Small intestine (tissue), 7 donors: Measurements from ENCODE around the gene SETBP1. TPM values are rescaled to one million over a fixed set of nuclear protein-coding genes. Genes with fewer than 3 reads are reported as not detected.

Experiments used
- DNase-seq, 2 donors: peaks; one replicate each; pipeline versions ENCODE4 v3.0.0 to v3.0.0-alpha.2; 2013
- FAIRE-seq: peaks from 2 replicates; lab custom pipeline; 2012; peaks lifted over from hg19 to GRCh38; lab: Jason Lieb, UNC
- H3K27ac ChIP-seq, 3 donors: one replicate each; pipeline ENCODE4 v1.5.1; 2013; ENCODE audit warnings: low read length in 2 of 3, mild to moderate bottlenecking in 2 of 3, control low read depth in 1 of 3, inconsistent platforms in 1 of 3, low read depth in 1 of 3, moderate library complexity in 1 of 3
- H3K27me3 ChIP-seq, 3 donors: one replicate each; pipeline ENCODE4 v1.6.1; 2013; ENCODE audit warnings: low read length in 3 of 3, inconsistent platforms in 1 of 3; ENCODE audit not compliant: control insufficient read depth in 3 of 3, insufficient read depth in 3 of 3
- H3K36me3 ChIP-seq, 3 donors: one replicate each; pipeline ENCODE4 v1.6.1; 2013; ENCODE audit warnings: low read length in 3 of 3, inconsistent platforms in 1 of 3, low read depth in 1 of 3, mild to moderate bottlenecking in 1 of 3, moderate library complexity in 1 of 3; ENCODE audit not compliant: control insufficient read depth in 3 of 3, insufficient read depth in 2 of 3
- H3K4me1 ChIP-seq, 3 donors: one replicate each; pipeline ENCODE4 v1.6.1; 2013; ENCODE audit warnings: low read length in 2 of 3, inconsistent platforms in 1 of 3, low read depth in 1 of 3, mild to moderate bottlenecking in 1 of 3, moderate library complexity in 1 of 3; ENCODE audit not compliant: control insufficient read depth in 3 of 3, insufficient read depth in 2 of 3
- H3K4me3 ChIP-seq, 3 donors: one replicate each; pipeline ENCODE4 v1.5.1; 2013; ENCODE audit warnings: low read length in 3 of 3, control low read depth in 1 of 3, inconsistent platforms in 1 of 3, low read depth in 1 of 3, mild to moderate bottlenecking in 1 of 3, moderate library complexity in 1 of 3
- H3K9me3 ChIP-seq, 2 donors: one replicate each; pipeline ENCODE4 v1.6.1; 2013; ENCODE audit warnings: low read depth in 1 of 2, low read length in 1 of 2; ENCODE audit not compliant: control insufficient read depth in 2 of 2, insufficient read depth in 1 of 2
- WGBS, 3 donors: extraction: QIAGEN DNeasy Blood & Tissue Kit; methylation state at CpG; one replicate each; pipeline ENCODE4 v1.1.7; 2013; 5-methylcytosine and 5-hydroxymethylcytosine counted together
- polyA plus RNA-seq, 4 donors: library from polyadenylated mRNA; stranded (reverse) in 3 of 4; unstranded in 1 of 4; fragments of 200-250 nt in 3 of 4; fragments of 120-200 nt in 1 of 4; gene quantifications; one replicate each; pipeline versions ENCODE4 v1.2.1 to v1.2.3, GENCODE V29; 2013
- donor health status: healthy with polysubstance abuse.
- donor health status: control.
- donor health status: control.
- donor health status: Bipolar disorder and iron deficiency.
- donor health status: healthy.

SETBP1 gene
- polyA plus RNA-seq, 4 donors: 0.54 to 5.8 (median 1.8) TPM; not detected in 1

DNA sequence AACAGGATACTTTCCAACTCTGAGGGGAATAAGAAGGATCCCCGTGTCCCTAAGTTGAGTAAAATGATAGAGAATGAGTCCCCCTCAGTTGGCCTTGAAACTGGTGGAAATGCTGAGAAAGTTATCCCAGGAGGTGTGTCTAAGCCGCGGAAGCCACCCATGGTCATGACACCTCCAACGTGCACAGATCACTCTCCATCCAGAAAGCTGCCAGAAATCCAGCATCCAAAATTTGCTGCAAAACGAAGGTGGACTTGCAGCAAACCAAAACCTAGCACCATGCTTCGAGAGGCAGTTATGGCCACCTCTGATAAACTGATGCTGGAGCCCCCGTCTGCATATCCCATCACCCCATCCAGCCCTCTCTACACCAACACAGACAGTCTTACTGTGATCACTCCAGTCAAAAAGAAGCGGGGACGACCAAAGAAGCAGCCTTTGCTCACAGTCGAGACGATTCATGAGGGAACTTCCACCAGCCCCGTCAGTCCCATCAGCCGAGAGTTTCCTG lies 270.1 kb downstream of the SETBP1 start:
- FAIRE-seq (no peak), DNase-seq (no peak)
- Histone ChIP-seq H3K27me3 (no peaks in the 10 kb centered on the region), H3K4me3 (no peak overlapping the region), H3K4me1 (no peaks in the 10 kb centered on the region), H3K36me3 (peaks cover 0 to 28% (median 0%) of the 10 kb centered on the region in 3 donors), H3K9me3 (no peaks in the 10 kb centered on the region), H3K27ac (no peak overlapping the region)
- 93 to 96% (median 95%) methylated on average over 13 of the region's 13 CpGs for WGBS, 3 donors

DNA sequence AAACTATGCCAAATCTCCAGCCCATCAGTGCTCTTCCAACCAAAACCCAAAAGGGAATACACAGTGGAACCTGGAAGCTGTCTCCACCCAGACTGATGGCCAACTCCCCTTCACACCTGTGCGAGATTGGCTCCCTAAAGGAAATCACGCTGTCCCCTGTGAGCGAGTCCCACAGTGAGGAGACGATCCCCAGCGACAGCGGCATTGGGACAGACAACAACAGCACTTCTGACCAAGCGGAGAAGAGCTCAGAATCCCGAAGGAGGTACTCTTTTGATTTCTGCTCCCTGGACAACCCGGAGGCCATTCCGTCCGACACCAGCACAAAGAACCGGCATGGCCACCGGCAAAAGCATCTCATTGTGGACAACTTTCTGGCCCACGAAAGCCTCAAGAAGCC lies 271.1 kb downstream of the SETBP1 start:
- no peak for DNase-seq
- no peaks in the 10 kb centered on the region for H3K27me3 ChIP-seq
- H3K4me3 ChIP-seq: no peak overlapping the region
- H3K36me3 ChIP-seq: peaks cover 0 to 28% (median 0%) of the 10 kb centered on the region in 3 donors
- H3K27ac ChIP-seq: no peak overlapping the region
- no peak for FAIRE-seq
- no peaks in the 10 kb centered on the region for H3K4me1 ChIP-seq
- 96 to 98% (median 97%) methylated on average over 14 of the region's 14 CpGs for WGBS, 3 donors
- H3K9me3 ChIP-seq: no peaks in the 10 kb centered on the region

DNA sequence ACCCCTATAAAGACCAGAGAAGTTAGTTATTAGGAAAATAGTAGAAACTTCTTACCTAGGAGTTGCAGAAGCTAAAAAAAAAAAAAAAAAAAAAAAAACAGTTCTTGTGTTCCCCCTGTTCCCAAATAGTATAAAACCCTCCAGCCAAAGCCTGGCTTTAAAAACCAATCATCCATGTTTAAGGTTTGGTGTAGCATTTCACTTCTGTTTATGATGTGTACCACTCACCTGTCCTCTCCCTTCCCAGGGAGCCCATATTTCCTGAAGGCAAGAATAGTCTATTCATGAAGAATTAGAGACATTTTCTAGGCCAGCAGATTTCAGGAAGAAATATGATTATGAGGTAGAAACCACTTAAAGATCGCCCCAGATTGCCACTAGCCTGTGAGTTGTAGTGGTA lies 273.6 kb downstream of the SETBP1 start:
- H3K36me3 ChIP-seq: peaks cover 0 to 28% (median 0%) of the 10 kb centered on the region in 3 donors
- FAIRE-seq: no peak

DNA sequence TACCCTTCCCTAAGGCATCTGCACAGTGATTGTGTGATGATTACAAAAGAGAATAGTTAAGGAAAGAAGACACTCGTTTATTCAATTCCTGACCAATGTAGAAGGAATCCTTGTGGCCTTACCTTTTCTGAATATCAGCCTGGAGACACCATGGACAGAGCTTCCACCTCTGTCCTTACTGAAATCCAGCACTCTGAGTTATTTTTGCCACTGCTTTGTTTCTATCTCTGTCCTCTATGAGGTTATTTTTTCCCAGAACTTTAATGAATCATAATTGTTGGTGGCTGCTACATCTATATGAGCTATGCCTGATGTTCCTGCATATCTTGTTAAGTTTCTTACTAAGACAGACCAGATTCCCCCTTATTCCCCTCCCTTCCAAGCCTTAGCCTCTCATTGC lies 275.1 kb downstream of the SETBP1 start:
- 71 to 81% (median 80%) methylated on average over 1 of the region's 1 CpG for WGBS, 3 donors

More for the DNA sequence above, 273.6 kb downstream of the SETBP1 start:
- Histone ChIP-seq H3K4me3 (no peak overlapping the region), H3K27me3 (no peaks in the 10 kb centered on the region), H3K4me1 (no peaks in the 10 kb centered on the region), H3K27ac (no peak overlapping the region), H3K9me3 (no peaks in the 10 kb centered on the region)
- whole genome bisulfite sequencing, 3 donors: 6 to 95% (median 7%) methylated on average over 1 of the region's 1 CpG
- DNase-seq: no peak

DNA sequence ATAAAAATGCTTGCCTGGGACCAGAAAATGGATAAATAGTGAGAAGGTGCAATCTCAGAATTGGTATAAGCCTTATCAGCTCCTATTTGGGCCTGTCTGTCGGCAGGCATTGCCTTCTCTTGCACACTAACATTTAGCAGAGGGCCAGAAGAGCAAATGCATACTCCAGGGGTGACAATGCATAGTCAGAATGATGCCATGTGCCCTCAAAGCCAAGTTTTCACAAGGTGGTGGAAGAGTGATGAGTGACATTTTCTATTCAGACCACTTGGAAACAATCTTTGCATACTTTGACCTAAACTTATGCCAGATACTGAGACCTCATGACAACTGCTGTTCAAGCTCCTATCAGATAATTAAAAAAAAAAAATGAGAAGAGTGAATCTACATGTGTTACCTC lies 276.3 kb downstream of the SETBP1 start:
- Histone ChIP-seq H3K4me1 (no peaks in the 10 kb centered on the region), H3K27me3 (no peaks in the 10 kb centered on the region), H3K27ac (no peak overlapping the region), H3K36me3 (peaks cover 0 to 8% (median 0%) of the 10 kb centered on the region in 3 donors), H3K9me3 (no peaks in the 10 kb centered on the region), H3K4me3 (no peak overlapping the region)
- WGBS, 3 donors: 87 to 97% (median 89%) methylated on average over 1 of the region's 1 CpG
- no peak for DNase-seq
- no peak for FAIRE-seq

More for the DNA sequence above, 275.1 kb downstream of the SETBP1 start:
- Histone ChIP-seq H3K4me1 (no peaks in the 10 kb centered on the region), H3K9me3 (no peaks in the 10 kb centered on the region), H3K27ac (no peak overlapping the region), H3K27me3 (no peaks in the 10 kb centered on the region), H3K36me3 (peaks cover 0 to 20% (median 0%) of the 10 kb centered on the region in 3 donors), H3K4me3 (no peak overlapping the region)
- DNase-seq (no peak), FAIRE-seq (no peak)

DNA sequence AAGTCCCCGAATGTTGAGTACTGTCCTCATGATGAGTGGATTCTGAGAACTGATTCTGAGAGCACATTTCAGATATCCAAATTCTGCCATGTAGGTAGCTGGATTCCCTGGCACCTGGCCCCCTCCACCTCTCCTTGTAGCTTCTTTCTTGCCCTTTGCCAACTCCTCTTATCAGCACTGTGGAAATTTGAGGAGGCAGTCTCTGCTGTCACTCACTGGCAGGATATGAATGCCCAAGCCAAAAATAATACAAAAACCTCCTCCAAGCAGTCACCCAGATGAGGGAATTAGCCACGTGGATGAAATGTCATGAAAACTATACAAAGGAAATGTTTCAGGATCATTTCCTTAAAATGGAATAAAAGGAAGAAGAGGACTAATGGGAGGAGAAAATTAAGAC lies 276.8 kb downstream of the SETBP1 start:
- Histone ChIP-seq H3K36me3 (peaks cover 0 to 6% (median 0%) of the 10 kb centered on the region in 3 donors), H3K4me3 (no peak overlapping the region), H3K27ac (no peak overlapping the region), H3K27me3 (no peaks in the 10 kb centered on the region), H3K4me1 (no peaks in the 10 kb centered on the region), H3K9me3 (no peaks in the 10 kb centered on the region)
- DNase-seq: no peak
- no peak for FAIRE-seq
- 85 to 88% (median 86%) methylated on average over 2 of the region's 2 CpGs for WGBS, 3 donors

DNA sequence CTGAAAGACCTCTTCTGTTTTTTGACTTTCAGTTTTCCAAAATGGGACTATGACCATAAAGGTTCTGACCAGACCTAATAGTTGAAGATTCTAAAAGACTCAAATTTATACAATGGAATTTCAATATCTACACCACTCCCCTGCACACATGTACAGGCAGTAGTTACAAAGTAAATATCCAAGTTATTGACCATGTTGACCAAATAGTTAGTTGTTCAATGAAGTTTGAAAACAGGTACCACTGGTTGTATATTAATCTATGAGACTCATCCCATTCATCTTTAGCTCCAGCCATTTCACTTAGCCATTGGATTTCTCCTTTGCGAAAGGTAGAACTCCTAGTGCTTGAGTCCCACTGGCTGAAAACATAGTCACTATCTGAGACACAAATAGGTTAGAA lies 277.4 kb downstream of the SETBP1 start:
- Histone ChIP-seq H3K36me3 (peaks cover 0 to under 1% (median 0%) of the 10 kb centered on the region in 3 donors), H3K4me3 (no peak overlapping the region), H3K9me3 (no peaks in the 10 kb centered on the region), H3K4me1 (no peaks in the 10 kb centered on the region), H3K27ac (no peak overlapping the region), H3K27me3 (no peaks in the 10 kb centered on the region)
- DNase-seq (no peak), FAIRE-seq (no peak)
- 96 to 98% (median 98%) methylated on average over 1 of the region's 1 CpG for WGBS, 3 donors

DNA sequence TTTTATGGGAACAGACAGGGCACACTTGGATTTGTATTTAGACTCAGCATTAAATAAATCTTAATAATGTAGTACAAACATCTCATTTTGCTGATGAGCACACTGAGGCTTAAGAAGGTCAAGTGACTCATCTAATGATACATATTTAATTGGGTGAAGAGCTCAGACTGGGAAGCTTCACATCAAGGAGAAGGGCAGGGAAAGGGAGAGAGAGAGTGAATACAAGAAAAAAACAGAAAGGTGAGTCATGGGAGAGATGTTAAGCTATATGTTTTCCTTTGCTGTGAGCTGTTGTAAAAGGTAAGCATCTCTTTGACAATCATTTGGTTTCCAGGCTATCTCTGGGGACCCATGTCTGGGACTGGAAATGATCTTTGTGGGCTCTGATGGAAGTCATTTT lies 277.8 kb downstream of the SETBP1 start:
- no peak overlapping the region for H3K27ac ChIP-seq
- no peak overlapping the region for H3K4me3 ChIP-seq
- H3K27me3 ChIP-seq: no peaks in the 10 kb centered on the region
- no peaks in the 10 kb centered on the region for H3K36me3 ChIP-seq
- no peaks in the 10 kb centered on the region for H3K4me1 ChIP-seq
- DNase-seq (no peak), FAIRE-seq (no peak)
- no peaks in the 10 kb centered on the region for H3K9me3 ChIP-seq

DNA sequence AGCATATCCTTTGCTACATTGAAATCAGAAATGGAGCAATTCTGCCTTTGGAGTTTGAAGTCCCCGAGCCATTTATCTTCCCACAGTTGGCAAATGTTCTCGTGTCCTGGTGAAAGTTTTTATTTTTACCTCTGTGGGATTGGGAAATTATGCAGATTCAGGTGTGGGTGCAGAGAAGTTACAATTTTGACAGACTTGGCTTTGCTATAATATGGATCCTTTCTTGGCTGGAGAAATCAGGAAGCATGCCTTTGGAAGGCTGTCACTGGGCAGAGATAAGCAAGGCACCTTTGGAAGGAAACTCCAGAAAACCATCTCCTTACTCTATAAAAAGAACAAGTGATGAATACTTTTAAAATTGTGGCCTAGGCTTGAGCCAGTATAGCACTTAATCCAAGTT lies 278.3 kb downstream of the SETBP1 start:
- no peak overlapping the region for H3K4me3 ChIP-seq
- FAIRE-seq (no peak), DNase-seq (no peak)
- H3K27ac ChIP-seq: no peak overlapping the region
- WGBS, 3 donors: 87 to 93% (median 90%) methylated on average over 2 of the region's 2 CpGs
- no peaks in the 10 kb centered on the region for H3K27me3 ChIP-seq
- no peaks in the 10 kb centered on the region for H3K36me3 ChIP-seq
- no peaks in the 10 kb centered on the region for H3K4me1 ChIP-seq
- no peaks in the 10 kb centered on the region for H3K9me3 ChIP-seq
